GM21515 (cell line): ENCODE measurements around the gene FAM13A.

Experiments
- ATAC-seq: cut with Tn5 transposase; IDR thresholded peaks from one replicate; pipeline ENCODE4 v1.9.1; 2021; ENCODE audit not compliant: unreplicated experiment

Gene FAM13A

GRCh38 chr4:88792821-88793220 is 264.2 kb downstream of the FAM13A start:
- ATAC-seq = no peak

- peak; percentile 73 for ATAC-seq
These were observed 264.7 kb downstream of the FAM13A start for GRCh38 chr4:88792268-88792781.

GRCh38 chr4:88791274-88791673 is 265.7 kb downstream of the FAM13A start:
- ATAC-seq = no peak

GRCh38 chr4:88788895-88789294 is 268.1 kb downstream of the FAM13A start:
- no peak for ATAC-seq

- ATAC-seq = no peak
These were observed 268.6 kb downstream of the FAM13A start for GRCh38 chr4:88788424-88788823.

- no peak for ATAC-seq
These were observed 271.0 kb downstream of the FAM13A start for GRCh38 chr4:88786011-88786410.

GRCh38 chr4:88780389-88780788 is 276.6 kb downstream of the FAM13A start:
- ATAC-seq = no peak

- ATAC-seq = no peak
These were observed 277.6 kb downstream of the FAM13A start for GRCh38 chr4:88779431-88779830.

GRCh38 chr4:88775529-88775928 is 281.5 kb downstream of the FAM13A start:
- ATAC-seq = no peak

GRCh38 chr4:88775026-88775425 is 282.0 kb downstream of the FAM13A start:
- ATAC-seq = no peak

GRCh38 chr4:88771883-88772450 is 285.0 kb downstream of the FAM13A start:
- ATAC-seq = no peak

GRCh38 chr4:88765729-88766128 is 291.3 kb downstream of the FAM13A start:
- ATAC-seq = no peak

- ATAC-seq = no peak
These were observed 293.9 kb downstream of the FAM13A start for GRCh38 chr4:88763075-88763474.

- ATAC-seq = no peak
These were observed 295.0 kb downstream of the FAM13A start for GRCh38 chr4:88761861-88762523.

GRCh38 chr4:88761342-88761741 is 295.6 kb downstream of the FAM13A start:
- ATAC-seq = no peak

- ATAC-seq = no peak
These were observed 297.1 kb downstream of the FAM13A start for GRCh38 chr4:88759895-88760290.

GRCh38 chr4:88759039-88759894 is 297.7 kb downstream of the FAM13A start:
- ATAC-seq = no peak

GRCh38 chr4:88758264-88758663 is 298.7 kb downstream of the FAM13A start:
- no peak for ATAC-seq

GRCh38 chr4:88757776-88758175 is 299.2 kb downstream of the FAM13A start:
- ATAC-seq = no peak

- no peak for ATAC-seq
These were observed 299.9 kb downstream of the FAM13A start for GRCh38 chr4:88757067-88757466.

- ATAC-seq = no peak
These were observed 300.8 kb downstream of the FAM13A start for GRCh38 chr4:88756149-88756548.

- ATAC-seq = no peak
These were observed 301.5 kb downstream of the FAM13A start for GRCh38 chr4:88755454-88755853.
